ENCODE measurements around the gene CLPSL2.

The CLPSL2 gene

GRCh38 chr6:35774116-35774794 lies 2.1 kb upstream of the CLPSL2 start:
- H3K9me3 ChIP-seq (ENCODE audit: control insufficient read depth, insufficient read depth, low read length), result no peaks in the 10 kb centered on the region
- no peaks in the 10 kb centered on the region for H3K4me1 ChIP-seq (ENCODE audit: control insufficient read depth, insufficient read depth, low read length)
- H3K27me3 ChIP-seq (ENCODE audit: control insufficient read depth, insufficient read depth, low read length), result peaks cover 20% of the 10 kb centered on the region; the same call in 1 of the 2 replicates
- H3K4me3 ChIP-seq (ENCODE audit: low read depth, low read length), result no peak overlapping the region
- no peak overlapping the region for H3K27ac ChIP-seq (ENCODE audit: low read depth, low read length)
- no peak overlapping the region for H3K9ac ChIP-seq (ENCODE audit: low read depth, low read length)
- no peaks in the 10 kb centered on the region for H3K36me3 ChIP-seq (ENCODE audit: control insufficient read depth, insufficient read depth, low read length)

GRCh38 chr6:35775031-35775430 lies 1.4 kb upstream of the CLPSL2 start:
- Histone ChIP-seq H3K9ac (ENCODE audit: low read depth, low read length) (no peak overlapping the region), H3K27ac (ENCODE audit: low read depth, low read length) (no peak overlapping the region), H3K9me3 (ENCODE audit: control insufficient read depth, insufficient read depth, low read length) (no peaks in the 10 kb centered on the region), H3K27me3 (ENCODE audit: control insufficient read depth, insufficient read depth, low read length) (peaks cover 20% of the 10 kb centered on the region; the same call in 1 of the 2 replicates), H3K4me1 (ENCODE audit: control insufficient read depth, insufficient read depth, low read length) (no peaks in the 10 kb centered on the region), H3K36me3 (ENCODE audit: control insufficient read depth, insufficient read depth, low read length) (no peaks in the 10 kb centered on the region), H3K4me3 (ENCODE audit: low read depth, low read length) (no peak overlapping the region)

GRCh38 chr6:35777356-35778102 lies 1.1 kb downstream of the CLPSL2 start:
- Histone ChIP-seq H3K27me3 (ENCODE audit: control insufficient read depth, insufficient read depth, low read length) (peaks cover 20% of the 10 kb centered on the region; the same call in 1 of the 2 replicates), H3K4me3 (ENCODE audit: low read depth, low read length) (no peak overlapping the region), H3K4me1 (ENCODE audit: control insufficient read depth, insufficient read depth, low read length) (no peaks in the 10 kb centered on the region), H3K9me3 (ENCODE audit: control insufficient read depth, insufficient read depth, low read length) (no peaks in the 10 kb centered on the region), H3K27ac (ENCODE audit: low read depth, low read length) (no peak overlapping the region), H3K36me3 (ENCODE audit: control insufficient read depth, insufficient read depth, low read length) (no peaks in the 10 kb centered on the region), H3K9ac (ENCODE audit: low read depth, low read length) (no peak overlapping the region)

GRCh38 chr6:35778437-35778836 lies 2.0 kb downstream of the CLPSL2 start:
- H3K36me3 ChIP-seq (ENCODE audit: control insufficient read depth, insufficient read depth, low read length), result no peaks in the 10 kb centered on the region
- H3K4me3 ChIP-seq (ENCODE audit: low read depth, low read length), result no peak overlapping the region
- no peaks in the 10 kb centered on the region for H3K9me3 ChIP-seq (ENCODE audit: control insufficient read depth, insufficient read depth, low read length)
- H3K27ac ChIP-seq (ENCODE audit: low read depth, low read length), result no peak overlapping the region
- peaks cover 20% of the 10 kb centered on the region; the same call in 1 of the 2 replicates for H3K27me3 ChIP-seq (ENCODE audit: control insufficient read depth, insufficient read depth, low read length)
- no peak overlapping the region for H3K9ac ChIP-seq (ENCODE audit: low read depth, low read length)
- H3K4me1 ChIP-seq (ENCODE audit: control insufficient read depth, insufficient read depth, low read length), result no peaks in the 10 kb centered on the region

- Histone ChIP-seq H3K9ac (ENCODE audit: low read depth, low read length) (no peak within 1 kb of the TSS), H3K4me1 (ENCODE audit: control insufficient read depth, insufficient read depth, low read length) (no peaks in the 10 kb centered on the region), H3K27me3 (ENCODE audit: control insufficient read depth, insufficient read depth, low read length) (peaks cover 14% of the 10 kb centered on the region; the same call in 1 of the 2 replicates), H3K4me3 (ENCODE audit: low read depth, low read length) (no peak within 1 kb of the TSS), H3K9me3 (ENCODE audit: control insufficient read depth, insufficient read depth, low read length) (no peaks in the 10 kb centered on the region), H3K27ac (ENCODE audit: low read depth, low read length) (no peak within 1 kb of the TSS), H3K36me3 (ENCODE audit: control insufficient read depth, insufficient read depth, low read length) (no peaks in the 10 kb centered on the region)
These were observed 4.3 kb downstream of the CLPSL2 start, which contains the start of gene CLPSL1 for GRCh38 chr6:35780719-35781118. CLPSL1 (plus strand) TSS chr6:35781019; CDS start chr6:35781111, 92 bp downstream.

- Histone ChIP-seq H3K4me1 (ENCODE audit: control insufficient read depth, insufficient read depth, low read length) (no peaks in the 10 kb centered on the region), H3K4me3 (ENCODE audit: low read depth, low read length) (no peak overlapping the region), H3K9me3 (ENCODE audit: control insufficient read depth, insufficient read depth, low read length) (no peaks in the 10 kb centered on the region), H3K27me3 (ENCODE audit: control insufficient read depth, insufficient read depth, low read length) (peaks cover 10% of the 10 kb centered on the region; the same call in 1 of the 2 replicates), H3K9ac (ENCODE audit: low read depth, low read length) (no peak overlapping the region), H3K36me3 (ENCODE audit: control insufficient read depth, insufficient read depth, low read length) (no peaks in the 10 kb centered on the region), H3K27ac (ENCODE audit: low read depth, low read length) (no peak overlapping the region)
These were observed 4.9 kb downstream of the CLPSL2 start for GRCh38 chr6:35781290-35781689.

GRCh38 chr6:35782424-35782823 lies 6.0 kb downstream of the CLPSL2 start:
- Histone ChIP-seq H3K36me3 (ENCODE audit: control insufficient read depth, insufficient read depth, low read length) (no peaks in the 10 kb centered on the region), H3K27me3 (ENCODE audit: control insufficient read depth, insufficient read depth, low read length) (peaks cover 3% of the 10 kb centered on the region; the same call in 1 of the 2 replicates), H3K9ac (ENCODE audit: low read depth, low read length) (no peak overlapping the region), H3K4me3 (ENCODE audit: low read depth, low read length) (no peak overlapping the region), H3K9me3 (ENCODE audit: control insufficient read depth, insufficient read depth, low read length) (no peaks in the 10 kb centered on the region), H3K27ac (ENCODE audit: low read depth, low read length) (no peak overlapping the region), H3K4me1 (ENCODE audit: control insufficient read depth, insufficient read depth, low read length) (no peaks in the 10 kb centered on the region)

GRCh38 chr6:35784200-35784599 lies 7.8 kb downstream of the CLPSL2 start:
- Histone ChIP-seq H3K27me3 (ENCODE audit: control insufficient read depth, insufficient read depth, low read length) (no peaks in the 10 kb centered on the region), H3K4me1 (ENCODE audit: control insufficient read depth, insufficient read depth, low read length) (0 out of 2 replicates have a peak, but pooled peaks cover 5% of the 10 kb centered on the region), H3K36me3 (ENCODE audit: control insufficient read depth, insufficient read depth, low read length) (no peaks in the 10 kb centered on the region), H3K9ac (ENCODE audit: low read depth, low read length) (no peak overlapping the region), H3K4me3 (ENCODE audit: low read depth, low read length) (no peak overlapping the region), H3K27ac (ENCODE audit: low read depth, low read length) (no peak overlapping the region), H3K9me3 (ENCODE audit: control insufficient read depth, insufficient read depth, low read length) (no peaks in the 10 kb centered on the region)

- Histone ChIP-seq H3K9me3 (ENCODE audit: control insufficient read depth, insufficient read depth, low read length) (no peaks in the 10 kb centered on the region), H3K27me3 (ENCODE audit: control insufficient read depth, insufficient read depth, low read length) (no peaks in the 10 kb centered on the region), H3K4me1 (ENCODE audit: control insufficient read depth, insufficient read depth, low read length) (0 out of 2 replicates have a peak, but pooled peaks cover 5% of the 10 kb centered on the region), H3K9ac (ENCODE audit: low read depth, low read length) (no peak overlapping the region), H3K36me3 (ENCODE audit: control insufficient read depth, insufficient read depth, low read length) (no peaks in the 10 kb centered on the region), H3K4me3 (ENCODE audit: low read depth, low read length) (no peak overlapping the region), H3K27ac (ENCODE audit: low read depth, low read length) (no peak overlapping the region)
These were observed 9.9 kb downstream of the CLPSL2 start for GRCh38 chr6:35786272-35786671.

GRCh38 chr6:35786810-35787209 lies 10.4 kb downstream of the CLPSL2 start:
- no peak overlapping the region for H3K27ac ChIP-seq (ENCODE audit: low read depth, low read length)
- H3K9me3 ChIP-seq (ENCODE audit: control insufficient read depth, insufficient read depth, low read length), result no peaks in the 10 kb centered on the region
- H3K27me3 ChIP-seq (ENCODE audit: control insufficient read depth, insufficient read depth, low read length), result no peaks in the 10 kb centered on the region
- H3K9ac ChIP-seq (ENCODE audit: low read depth, low read length), result no peak overlapping the region
- H3K4me3 ChIP-seq (ENCODE audit: low read depth, low read length), result no peak overlapping the region
- H3K36me3 ChIP-seq (ENCODE audit: control insufficient read depth, insufficient read depth, low read length), result no peaks in the 10 kb centered on the region
- H3K4me1 ChIP-seq (ENCODE audit: control insufficient read depth, insufficient read depth, low read length), result 0 out of 2 replicates have a peak, but pooled peaks cover 5% of the 10 kb centered on the region

All from HUES48 (cell line).